Stimulated activated CD8-positive, alpha-beta memory T cell treated with anti-CD3 and anti-CD28 coated beads, Interleukin-4, amount 100 ng/mL, for 24 hours (primary cell): ENCODE data around the gene PRPF6.

Experiments used
- DNase-seq: peaks from one replicate; pipeline ENCODE4 v3.0.0-alpha.2; 2020; ENCODE audit warnings: low read depth

Gene PRPF6

DNA sequence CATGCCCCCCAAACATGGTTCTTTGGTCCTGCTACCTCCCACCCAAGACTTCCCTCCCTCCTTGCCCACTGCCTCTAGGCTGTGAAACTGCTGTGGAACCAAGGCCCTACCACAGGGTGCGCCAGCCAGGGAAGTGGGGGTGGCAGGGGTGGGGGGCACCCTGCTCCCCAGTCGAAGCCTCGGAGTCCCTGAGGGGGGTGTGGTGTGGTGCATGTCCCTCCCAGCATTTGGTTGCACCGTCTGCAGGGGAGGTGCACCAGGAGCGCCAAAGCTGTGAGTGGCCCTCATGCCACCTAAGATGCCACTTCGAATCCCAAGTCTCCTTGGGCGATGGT is 96.6 kb downstream of the PRPF6 start:
- no peak for DNase-seq

DNA sequence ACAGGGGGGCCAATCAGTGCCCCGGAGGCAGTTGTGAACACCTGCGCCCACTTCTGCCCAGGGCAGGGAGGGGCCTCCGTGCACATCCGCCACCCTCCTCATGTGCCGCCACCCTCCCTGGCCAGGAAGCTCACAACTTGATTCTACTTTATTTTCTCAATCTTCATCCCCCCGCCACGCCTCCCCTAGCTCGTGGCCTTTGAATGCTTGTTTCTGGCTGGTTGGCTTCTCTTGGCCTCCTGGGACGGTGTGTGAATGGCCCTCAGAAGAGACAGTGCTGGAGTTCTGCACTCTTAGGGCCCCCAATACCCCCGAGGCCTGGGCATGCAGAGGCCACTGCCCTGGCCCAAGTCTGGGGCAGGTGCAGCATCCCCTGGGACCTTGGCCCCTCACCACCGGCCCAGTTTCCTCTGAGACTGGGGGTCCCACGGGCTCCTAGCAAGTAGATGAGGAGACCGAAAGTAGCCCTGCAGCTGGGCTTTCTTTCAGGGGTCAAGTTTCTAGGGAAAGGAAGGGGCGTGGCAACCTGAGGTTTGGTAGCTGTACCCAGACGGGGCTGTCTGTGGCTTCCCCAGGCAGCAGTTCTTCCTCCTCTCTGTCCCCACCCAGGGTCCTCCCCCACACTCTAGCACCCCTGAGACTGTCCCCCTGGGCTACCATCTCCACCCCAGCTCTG is 97.1 kb downstream of the PRPF6 start:
- DNase-seq: no peak

DNA sequence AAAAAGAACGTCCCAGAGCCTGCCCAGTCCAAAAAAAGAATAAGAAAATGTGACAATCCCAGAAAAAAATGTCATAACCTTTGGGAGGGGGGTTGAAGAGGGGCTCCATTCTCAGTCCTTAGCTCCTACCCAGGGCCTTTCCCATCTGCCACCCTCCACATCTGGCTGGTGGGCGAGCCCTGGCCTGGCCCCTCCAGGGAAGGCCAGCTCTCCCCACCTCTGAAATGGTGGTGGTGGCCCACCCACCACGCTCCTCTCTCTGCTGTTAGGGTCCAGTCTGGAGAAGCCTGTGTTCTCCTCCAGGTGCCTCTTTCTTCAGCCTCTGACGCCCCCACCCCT is 98.0 kb downstream of the PRPF6 start:
- DNase-seq: no peak

DNA sequence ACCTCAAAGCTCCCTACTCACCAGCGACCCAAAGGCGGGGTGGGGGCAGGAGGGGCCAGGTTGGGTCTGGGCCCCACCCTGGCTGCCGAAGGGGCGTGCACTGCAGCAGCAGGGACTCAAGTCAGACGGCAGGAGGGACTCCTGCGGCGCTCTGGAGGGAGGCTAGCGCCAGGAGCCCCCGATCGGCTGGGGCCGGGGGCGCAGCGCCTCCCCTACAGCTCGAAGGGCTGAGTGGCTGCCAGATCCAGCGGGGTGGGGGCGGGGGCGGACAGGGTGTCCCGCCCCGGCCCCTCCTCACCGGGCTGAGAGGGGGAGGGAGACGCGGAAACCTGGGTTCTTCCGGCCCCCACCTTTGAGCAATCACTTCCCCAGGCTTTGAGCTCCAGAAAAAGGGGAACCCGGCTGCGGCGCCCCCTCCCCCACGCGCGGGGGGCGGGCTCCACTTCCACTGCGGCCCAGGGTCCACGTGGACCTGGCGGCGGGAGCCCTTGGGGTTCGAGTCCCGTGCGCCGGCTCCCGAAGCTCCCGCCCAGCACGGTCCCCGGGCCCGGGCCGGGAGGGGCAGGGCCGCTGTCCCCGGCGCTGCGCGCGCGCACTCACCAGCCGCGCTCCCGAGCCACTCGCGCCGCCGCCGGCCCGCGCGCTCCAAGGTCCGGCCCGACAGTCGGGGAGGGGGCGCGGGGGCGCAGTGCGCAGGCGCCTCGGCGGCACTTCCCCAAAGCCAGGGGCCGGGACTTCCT is 98.5 kb downstream of the PRPF6 start, which contains the start of gene RGS19:
RGS19 (minus strand) TSS at position 246 of the 740 bp plus-strand sequence. CDS start 2,632 bp downstream, outside the sequence.
- peak; percentile 58 for DNase-seq

- DNase-seq: no peak
These were observed 99.3 kb downstream of the PRPF6 start, which contains the start of gene OPRL1 for GRCh38 chr20:64080013-64080812. Gene OPRL1, plus strand, starts transcription at chr20:64080082. Its CDS starts 12,639 bp downstream, at chr20:64092721.

DNA sequence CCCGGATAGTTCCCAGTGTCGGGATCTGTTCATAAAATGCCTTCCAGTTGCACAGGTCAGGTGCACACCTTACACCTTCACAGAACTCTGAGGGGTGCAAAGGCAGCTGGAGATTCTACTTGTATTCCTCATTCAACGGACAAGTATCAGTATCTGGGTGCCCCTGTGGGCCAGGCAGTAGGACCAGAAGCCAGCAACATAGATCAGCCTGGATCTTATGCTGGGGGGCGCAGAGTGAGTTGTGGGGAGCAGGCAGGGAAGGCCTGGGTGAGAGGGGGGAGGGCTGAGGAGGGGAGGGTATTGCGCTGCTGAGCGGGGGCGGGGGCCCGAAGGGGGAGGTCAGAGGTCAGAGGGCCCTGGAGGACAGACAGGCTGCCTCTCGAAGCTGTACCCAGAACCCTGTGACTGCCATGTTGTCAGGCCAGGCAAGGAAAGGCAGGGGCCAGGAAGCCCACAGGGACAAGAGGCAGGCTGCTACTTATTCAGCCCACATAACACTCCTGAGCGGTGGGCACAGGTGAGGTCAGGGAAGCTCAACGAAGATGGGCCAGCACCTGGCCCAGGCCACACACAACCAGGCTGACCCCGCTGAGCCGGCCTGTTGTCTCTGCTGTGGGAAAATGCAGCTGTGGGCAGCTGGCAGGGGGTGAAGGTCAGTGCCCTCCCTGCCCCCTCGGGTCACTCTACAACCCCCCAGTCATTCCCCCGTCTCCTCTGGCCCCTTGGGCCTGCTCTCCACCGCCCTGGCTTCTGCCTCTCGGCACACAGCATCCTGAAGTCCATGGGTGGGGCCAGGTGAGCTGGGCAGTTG is 100.1 kb downstream of the PRPF6 start:
- no peak for DNase-seq

- no peak for DNase-seq
These were observed 100.7 kb downstream of the PRPF6 start for GRCh38 chr20:64081624-64081964.

DNA sequence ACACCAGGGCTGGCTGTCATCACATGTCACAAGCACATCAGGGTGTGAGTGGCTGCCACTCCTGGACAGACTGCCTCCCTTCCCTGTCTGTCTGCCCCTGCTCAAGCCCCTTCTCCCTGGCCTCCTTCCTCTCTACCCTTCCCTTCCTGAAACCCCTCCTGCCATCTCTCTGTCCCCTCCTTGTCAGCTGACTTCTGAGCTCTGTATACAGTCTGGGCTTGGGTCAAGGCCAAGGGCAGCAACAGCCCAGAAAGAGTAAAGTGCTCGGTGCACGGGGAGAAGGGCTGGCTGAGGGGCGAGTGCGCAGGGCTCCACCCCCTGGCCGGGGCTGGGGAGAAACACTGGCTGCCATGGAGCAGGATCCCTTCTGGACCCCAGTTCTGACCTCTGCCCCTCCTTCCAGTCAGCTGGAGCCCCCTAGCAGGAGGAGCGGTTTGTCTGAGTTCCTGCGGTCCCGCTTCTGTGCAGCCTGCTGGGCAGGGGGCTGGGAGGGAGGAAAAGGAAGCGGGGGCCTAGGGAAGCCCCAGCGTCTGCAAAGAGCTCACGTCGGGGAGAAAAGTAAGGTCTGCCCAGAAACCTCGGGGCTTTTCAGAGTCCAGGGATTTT is 101.3 kb downstream of the PRPF6 start:
- no peak for DNase-seq
